ENCODE results near the gene BTG1.

DNA sequence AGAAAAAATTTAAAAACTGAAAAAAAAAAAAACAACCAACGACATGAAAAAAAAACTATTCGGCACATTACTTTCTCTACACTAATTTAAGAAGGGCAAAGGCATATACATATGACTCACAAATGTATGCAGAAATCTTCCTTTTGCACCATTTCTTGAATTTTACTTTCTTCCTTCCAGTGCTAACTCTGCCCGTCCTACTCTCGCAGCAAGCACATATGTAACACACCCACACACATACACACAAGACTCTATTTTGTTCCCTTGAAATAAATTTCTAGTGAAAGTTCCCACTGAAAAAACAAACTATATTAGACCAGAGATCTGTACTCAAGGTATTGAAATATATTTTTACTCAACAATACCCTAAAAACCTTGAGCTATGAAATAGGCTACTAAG lies 14.6 kb downstream of the BTG1 start:
- TF ChIP-seq POLR2A (IDR thresholded peaks at IDR 0.05): no peak
- TF ChIP-seq POLR2AphosphoS5 (IDR thresholded peaks at IDR 0.05): no peak
- TF ChIP-seq, protein P1, sequence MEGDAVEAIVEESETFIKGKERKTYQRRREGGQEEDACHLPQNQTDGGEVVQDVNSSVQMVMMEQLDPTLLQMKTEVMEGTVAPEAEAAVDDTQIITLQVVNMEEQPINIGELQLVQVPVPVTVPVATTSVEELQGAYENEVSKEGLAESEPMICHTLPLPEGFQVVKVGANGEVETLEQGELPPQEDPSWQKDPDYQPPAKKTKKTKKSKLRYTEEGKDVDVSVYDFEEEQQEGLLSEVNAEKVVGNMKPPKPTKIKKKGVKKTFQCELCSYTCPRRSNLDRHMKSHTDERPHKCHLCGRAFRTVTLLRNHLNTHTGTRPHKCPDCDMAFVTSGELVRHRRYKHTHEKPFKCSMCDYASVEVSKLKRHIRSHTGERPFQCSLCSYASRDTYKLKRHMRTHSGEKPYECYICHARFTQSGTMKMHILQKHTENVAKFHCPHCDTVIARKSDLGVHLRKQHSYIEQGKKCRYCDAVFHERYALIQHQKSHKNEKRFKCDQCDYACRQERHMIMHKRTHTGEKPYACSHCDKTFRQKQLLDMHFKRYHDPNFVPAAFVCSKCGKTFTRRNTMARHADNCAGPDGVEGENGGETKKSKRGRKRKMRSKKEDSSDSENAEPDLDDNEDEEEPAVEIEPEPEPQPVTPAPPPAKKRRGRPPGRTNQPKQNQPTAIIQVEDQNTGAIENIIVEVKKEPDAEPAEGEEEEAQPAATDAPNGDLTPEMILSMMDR (IDR thresholded peaks at IDR 0.05 in 8 of 11, conservative IDR thresholded peaks at IDR 0.05 in 3 of 11): no peak
